22Rv1 (cell line): ENCODE results near the gene SFTPD.
"Not testable (repeated sequence)": the region's sequence is repeated elsewhere in the genome, so short reads cannot be mapped to it uniquely, and the experiment has no call there.

Experiments
- H3K27ac ChIP-seq: fragments of 450-650 bp; 2 replicates; pipeline ENCODE4 v1.5.1; 2017
- ZFX ChIP-seq: fragments of 450-650 bp; IDR thresholded peaks from 2 replicates; pipeline ENCODE4 v1.6.1; 2017; ENCODE audit warnings: antibody characterized with exemption, borderline replicate concordance
- TF ChIP-seq, protein P1 (sequence below): fragments of 450-650 bp; IDR thresholded peaks from 2 replicates; pipeline ENCODE4 v1.5.1; 2017; ENCODE audit warnings: mild to moderate bottlenecking

The SFTPD gene

DNA sequence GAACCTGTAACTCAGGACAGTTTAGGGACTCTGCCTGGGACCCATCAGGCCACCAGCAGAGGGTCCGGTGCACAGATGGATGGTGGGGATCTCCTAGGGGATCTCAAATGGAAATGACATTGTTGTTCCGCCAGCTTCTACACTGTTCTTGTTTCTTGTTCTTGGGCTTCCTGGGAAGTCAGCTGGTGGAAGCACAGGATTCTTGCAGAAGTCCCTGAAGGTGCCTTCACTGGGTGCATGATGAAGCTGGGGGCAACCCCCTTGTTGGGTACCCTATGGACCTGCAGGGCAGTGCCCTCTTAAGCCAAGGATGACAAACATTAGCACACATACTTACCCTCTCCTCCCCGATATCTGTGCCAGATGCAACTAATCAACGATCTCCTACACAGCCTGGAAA is 18.6 kb downstream of the SFTPD start:
- no peak for TF ChIP-seq ZFX
- H3K27ac ChIP-seq, result no peak overlapping the region

DNA sequence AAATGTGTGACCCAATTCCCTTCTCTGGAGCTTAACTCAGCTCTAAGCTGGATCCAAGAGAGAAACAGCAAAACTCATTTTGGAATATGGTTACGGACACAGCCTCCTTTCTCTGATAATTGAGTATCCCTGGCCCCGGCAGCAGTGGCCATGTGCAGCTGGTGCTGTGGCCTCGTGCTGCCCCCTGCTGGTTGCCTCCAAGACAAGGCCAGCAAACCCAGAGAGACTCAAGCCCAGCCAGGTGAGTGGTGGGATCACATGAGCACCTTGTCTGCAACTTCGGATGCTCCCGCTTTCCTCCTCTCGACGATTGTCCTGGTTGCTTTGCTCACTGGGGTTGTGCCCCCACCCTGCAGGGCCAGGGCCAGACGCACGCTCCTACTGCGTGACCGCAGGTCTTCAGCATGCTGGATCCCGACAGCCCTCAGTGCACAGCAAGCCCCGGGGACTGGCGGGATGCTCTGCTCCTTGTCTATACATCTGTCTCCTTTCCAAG is 19.4 kb downstream of the SFTPD start:
- TF ChIP-seq ZFX, result no peak
- TF ChIP-seq, protein P1, sequence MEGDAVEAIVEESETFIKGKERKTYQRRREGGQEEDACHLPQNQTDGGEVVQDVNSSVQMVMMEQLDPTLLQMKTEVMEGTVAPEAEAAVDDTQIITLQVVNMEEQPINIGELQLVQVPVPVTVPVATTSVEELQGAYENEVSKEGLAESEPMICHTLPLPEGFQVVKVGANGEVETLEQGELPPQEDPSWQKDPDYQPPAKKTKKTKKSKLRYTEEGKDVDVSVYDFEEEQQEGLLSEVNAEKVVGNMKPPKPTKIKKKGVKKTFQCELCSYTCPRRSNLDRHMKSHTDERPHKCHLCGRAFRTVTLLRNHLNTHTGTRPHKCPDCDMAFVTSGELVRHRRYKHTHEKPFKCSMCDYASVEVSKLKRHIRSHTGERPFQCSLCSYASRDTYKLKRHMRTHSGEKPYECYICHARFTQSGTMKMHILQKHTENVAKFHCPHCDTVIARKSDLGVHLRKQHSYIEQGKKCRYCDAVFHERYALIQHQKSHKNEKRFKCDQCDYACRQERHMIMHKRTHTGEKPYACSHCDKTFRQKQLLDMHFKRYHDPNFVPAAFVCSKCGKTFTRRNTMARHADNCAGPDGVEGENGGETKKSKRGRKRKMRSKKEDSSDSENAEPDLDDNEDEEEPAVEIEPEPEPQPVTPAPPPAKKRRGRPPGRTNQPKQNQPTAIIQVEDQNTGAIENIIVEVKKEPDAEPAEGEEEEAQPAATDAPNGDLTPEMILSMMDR, result peak; percentile 96
- H3K27ac ChIP-seq, result no peak overlapping the region

DNA sequence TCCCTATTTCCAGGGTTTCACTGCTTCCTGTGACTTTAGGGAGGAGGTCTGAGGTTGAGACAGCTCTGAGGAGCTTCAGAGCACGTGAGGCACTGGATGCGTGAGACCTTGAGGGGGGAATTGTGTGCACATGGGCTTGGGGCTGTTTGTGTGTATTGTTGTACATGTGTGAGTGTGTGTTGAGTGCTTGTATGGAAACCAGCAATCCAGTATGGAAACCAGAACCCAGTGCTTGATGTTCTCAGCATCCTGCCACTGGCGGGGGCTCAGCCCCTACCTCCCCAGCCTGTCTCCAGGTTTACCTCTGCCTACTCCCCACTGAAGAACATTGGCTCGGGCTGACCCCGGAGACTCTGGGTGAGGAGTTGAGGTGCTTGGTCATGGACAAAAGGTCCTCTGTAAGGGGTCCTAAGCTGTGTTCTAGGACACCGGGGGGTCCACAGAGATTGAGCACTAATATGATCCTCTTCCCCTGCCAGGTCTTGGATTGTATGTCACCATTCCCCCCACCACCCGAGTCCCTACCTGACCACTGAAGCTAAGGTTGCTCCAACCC is 20.8 kb downstream of the SFTPD start:
- TF ChIP-seq, protein P1, result no peak
- TF ChIP-seq ZFX, result no peak
- H3K27ac ChIP-seq, result no peak overlapping the region

DNA sequence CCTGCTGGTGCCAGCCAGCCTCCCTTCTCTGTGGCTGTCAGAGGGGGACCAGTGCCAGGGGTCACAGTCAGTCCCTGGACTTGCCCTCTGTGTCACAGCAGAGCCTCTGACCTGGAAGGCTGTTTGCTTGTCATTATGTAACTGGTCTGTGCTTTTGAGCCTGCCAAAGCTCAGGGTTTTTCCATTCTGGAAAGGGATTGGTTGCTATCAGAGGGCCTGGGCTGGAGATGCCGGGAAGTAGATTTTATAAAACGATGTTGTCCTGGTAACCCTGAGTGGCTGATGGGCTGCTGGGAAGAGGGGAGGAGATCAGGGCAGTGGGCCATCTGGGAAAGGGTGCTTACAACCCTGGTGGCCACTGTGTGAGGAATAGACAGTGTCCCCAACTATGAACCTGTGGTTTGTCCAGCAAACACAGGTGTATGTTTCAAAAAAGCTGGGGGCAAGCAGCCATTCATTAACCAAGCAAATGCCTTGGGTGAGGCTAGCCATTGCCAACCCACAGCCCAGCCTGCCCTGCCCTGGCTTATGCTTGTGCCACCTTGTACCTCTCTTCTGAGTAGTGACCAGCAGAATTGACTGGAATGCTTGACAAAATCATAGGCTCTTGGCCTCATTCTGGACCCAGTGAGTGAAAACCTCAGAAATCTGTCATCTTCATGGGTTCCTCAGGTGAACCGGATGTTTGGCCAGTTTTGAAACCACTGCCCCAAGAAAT is 21.6 kb downstream of the SFTPD start:
- H3K27ac ChIP-seq, result no peak overlapping the region
- no peak for TF ChIP-seq ZFX
- TF ChIP-seq, protein P1, result no peak

DNA sequence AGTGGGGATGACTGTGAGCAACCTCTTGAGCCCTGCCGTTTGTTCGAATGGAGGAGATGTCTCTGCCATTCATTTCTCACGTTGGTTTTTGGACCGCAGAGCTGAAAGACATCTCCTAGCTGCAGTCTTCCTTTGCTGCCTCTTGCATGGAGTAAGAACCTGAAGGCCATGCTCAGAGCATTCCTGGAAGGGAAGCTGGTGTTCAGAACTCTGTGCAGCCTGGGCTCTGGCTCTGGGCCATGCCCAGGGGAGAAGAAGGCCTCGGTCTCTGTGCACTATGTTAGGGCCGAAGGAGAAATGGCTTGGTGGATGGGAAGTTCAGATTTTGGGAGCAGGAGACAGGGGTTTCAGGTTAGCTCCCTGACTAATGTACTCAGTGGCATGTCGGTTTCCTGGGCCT is 22.9 kb downstream of the SFTPD start:
- TF ChIP-seq, protein P1, result no peak
- TF ChIP-seq ZFX, result no peak

DNA sequence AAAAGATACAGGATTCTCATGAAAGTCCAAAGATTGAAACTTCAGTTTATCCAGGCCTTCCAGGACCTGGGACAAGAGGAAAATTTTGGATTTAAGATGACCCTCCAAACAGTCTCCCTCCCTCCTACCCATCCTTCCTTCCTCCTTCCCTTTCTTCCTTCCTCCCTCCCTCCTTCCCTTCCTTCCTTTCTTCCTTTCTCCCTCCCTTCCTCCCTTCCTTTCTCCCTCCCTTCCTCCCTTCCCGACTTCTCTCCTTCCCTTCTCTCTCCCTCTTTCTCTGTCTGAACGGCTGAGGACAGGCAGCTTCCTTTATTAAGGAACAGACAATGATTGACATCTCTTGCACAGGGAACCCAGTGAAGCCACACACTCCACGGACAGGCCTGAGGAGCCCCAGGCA is 23.3 kb downstream of the SFTPD start:
- H3K27ac ChIP-seq, result no peak overlapping the region
- TF ChIP-seq, protein P1, result no peak
- TF ChIP-seq ZFX, result no peak

More for the DNA sequence above, 22.9 kb downstream of the SFTPD start:
- no peak overlapping the region for H3K27ac ChIP-seq

DNA sequence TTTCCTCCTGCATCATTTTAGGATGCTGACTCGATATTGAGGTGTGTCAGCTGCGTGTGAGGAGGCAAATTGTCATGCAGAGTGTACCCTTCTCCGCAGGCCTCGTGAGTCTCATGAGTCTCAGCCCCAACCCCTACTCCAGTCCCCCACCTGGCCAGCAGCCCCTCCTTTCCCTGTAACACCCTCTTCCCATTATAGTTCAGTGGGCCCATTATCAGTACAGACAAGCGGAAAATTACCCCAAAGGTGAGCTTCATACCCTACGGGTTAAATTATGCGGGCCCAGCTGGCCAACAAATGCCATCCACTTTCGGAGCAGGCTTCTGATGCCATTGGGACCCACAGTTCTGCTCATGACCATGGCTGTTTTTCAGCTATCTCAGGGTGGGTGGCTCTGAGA is 25.2 kb downstream of the SFTPD start:
- H3K27ac ChIP-seq, result no peak overlapping the region
- TF ChIP-seq, protein P1, result no peak
- TF ChIP-seq ZFX, result no peak

DNA sequence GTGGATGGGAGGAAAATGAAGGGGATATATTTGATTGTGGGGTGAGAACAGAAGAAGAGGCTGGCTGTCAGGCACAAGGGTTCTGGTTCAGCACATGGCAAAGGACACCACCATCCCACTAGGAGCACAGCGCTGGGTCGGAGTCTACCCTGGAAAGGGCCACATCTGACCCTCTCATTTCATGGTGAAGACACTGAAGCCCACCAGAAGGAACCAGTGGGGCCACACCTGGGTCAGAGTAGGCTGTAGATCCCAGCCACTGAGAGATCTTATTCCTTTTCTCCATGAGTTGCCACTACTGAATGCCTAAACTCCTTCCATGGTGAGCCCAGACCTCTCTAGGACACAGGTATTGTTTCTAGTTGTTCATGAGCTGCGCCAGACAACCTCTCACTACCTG is 25.8 kb downstream of the SFTPD start:
- no peak for TF ChIP-seq ZFX
- TF ChIP-seq, protein P1, result no peak
- H3K27ac ChIP-seq, result no peak overlapping the region

DNA sequence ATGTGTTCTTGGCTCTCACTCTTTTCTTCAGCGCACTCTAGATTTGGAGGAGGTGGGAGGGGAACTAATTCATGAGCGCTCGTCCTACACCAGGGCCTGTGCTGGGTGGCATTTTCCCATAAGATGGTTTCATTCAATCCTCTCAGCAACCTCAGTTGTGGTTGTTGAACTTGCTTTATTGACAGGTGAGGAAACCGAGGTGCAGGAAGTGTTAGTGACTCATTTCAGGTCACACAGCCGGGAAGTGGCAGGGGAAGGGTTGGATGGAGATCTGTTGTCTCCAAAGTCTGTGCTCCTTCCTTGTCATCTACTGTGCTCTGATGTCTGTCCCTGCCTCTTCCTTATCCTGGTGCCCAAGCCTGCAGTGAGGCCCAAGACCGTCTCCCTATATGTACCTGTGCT is 26.9 kb downstream of the SFTPD start:
- H3K27ac ChIP-seq, result not testable (repeated sequence)

DNA sequence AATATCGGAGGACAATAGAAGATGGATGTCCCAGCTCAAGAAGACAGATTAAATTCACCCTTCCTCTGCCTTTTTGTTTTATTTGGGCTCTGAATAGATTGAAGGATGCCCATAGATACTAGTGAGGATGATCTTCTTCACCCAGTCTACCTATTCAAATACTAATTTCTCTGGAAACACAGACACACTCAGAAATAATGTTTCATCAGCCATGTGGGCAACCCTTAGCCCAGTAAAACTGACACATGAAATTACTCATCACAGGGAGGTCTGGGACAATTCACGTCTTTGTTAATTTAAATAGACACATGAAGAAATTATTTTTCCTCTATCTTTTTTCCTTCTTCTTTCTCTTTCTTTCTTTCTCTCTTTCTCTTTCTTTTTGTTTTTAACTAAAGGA is 33.1 kb downstream of the SFTPD start:
- not testable (repeated sequence) for H3K27ac ChIP-seq

DNA sequence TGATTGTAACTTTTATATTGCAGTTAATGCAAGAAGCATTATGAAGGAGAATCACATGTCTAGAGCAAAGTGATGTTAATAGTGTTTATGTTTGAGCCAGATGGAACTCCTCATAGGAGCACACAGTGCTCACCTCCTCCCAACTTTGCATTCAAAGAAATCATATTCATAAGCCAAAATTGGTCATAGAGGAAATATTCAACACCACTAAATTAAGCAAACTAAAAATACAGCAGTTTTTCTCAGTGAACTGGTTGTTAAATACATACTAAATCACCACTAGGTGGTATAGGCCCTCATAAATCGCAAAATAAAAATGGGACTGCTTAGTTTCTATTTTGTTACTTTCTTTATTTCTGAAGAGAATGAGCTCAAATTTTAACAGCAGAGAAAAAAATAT is 34.4 kb downstream of the SFTPD start:
- H3K27ac ChIP-seq, result not testable (repeated sequence)
